BLaER1 treated with 17β-estradiol and CSF1 and Interleukin-3, amounts not matched to agents 10 nM and 100 nM (cell line): ENCODE measurements around the gene ARHGEF33.

Experiments
- H3K27ac ChIP-seq, 11 experiments: shearing (Covaris generic); formaldehyde crosslinking; 2 replicates each; pipeline ENCODE4 v1.8.1; 2022
- H3K27me3 ChIP-seq, 11 experiments: shearing (Covaris generic); formaldehyde crosslinking; 2 replicates each; pipeline ENCODE4 v1.8.1; 2022
- H3K36me3 ChIP-seq, 11 experiments: shearing (Covaris generic); formaldehyde crosslinking; 2 replicates each; pipeline ENCODE4 v1.8.1; 2022
- H3K4me1 ChIP-seq, 10 experiments: shearing (Covaris generic); formaldehyde crosslinking; 2 replicates each; pipeline ENCODE4 v1.8.1; 2022
- H3K4me2 ChIP-seq, 11 experiments: shearing (Covaris generic); formaldehyde crosslinking; 2 replicates each; pipeline ENCODE4 v1.8.1; 2022
- H3K4me3 ChIP-seq, 10 experiments: shearing (Covaris generic); formaldehyde crosslinking; 2 replicates each; pipeline ENCODE4 v1.8.1; 2022
- H3K9ac ChIP-seq, 11 experiments: shearing (Covaris generic); formaldehyde crosslinking; 2 replicates each; pipeline ENCODE4 v1.8.1; 2022
- H3K9me3 ChIP-seq, 11 experiments: shearing (Covaris generic); formaldehyde crosslinking; replicated peaks in 1 of 11; 2 replicates each; pipeline ENCODE4 v1.8.1; 2022
- H4K20me1 ChIP-seq, 11 experiments: shearing (Covaris generic); formaldehyde crosslinking; 2 replicates each; pipeline ENCODE4 v1.8.1; 2022
- Cebpa-rat ChIP-seq, 11 experiments: shearing (Covaris generic); IDR thresholded peaks; 2 replicates each; pipeline ENCODE4 v1.8.1; 2022

The ARHGEF33 gene

GRCh38 chr2:38905251-38905650, 15.6 kb downstream of the ARHGEF33 start:
- no peaks in the 10 kb centered on the region for H3K9me3 ChIP-seq
- TF ChIP-seq Cebpa-rat (IDR thresholded peaks at IDR 0.05): no peak
- no peak overlapping the region for H3K27ac ChIP-seq
- H4K20me1 ChIP-seq: no peaks in the 10 kb centered on the region
- H3K27me3 ChIP-seq: no peaks in the 10 kb centered on the region
- H3K4me3 ChIP-seq: no peak overlapping the region
- H3K9ac ChIP-seq: no peak overlapping the region
- peaks cover 0 to 8% (median 0%) of the 10 kb centered on the region in 10 experiments; a peak in 4 of 20 replicates for H3K4me1 ChIP-seq
- H3K4me2 ChIP-seq: no peak overlapping the region
- no peaks in the 10 kb centered on the region for H3K36me3 ChIP-seq

- no peak for TF ChIP-seq Cebpa-rat (IDR thresholded peaks at IDR 0.05)
- Histone ChIP-seq H3K4me3 (no peak overlapping the region), H3K36me3 (no peaks in the 10 kb centered on the region), H4K20me1 (no peaks in the 10 kb centered on the region), H3K4me2 (no peak overlapping the region), H3K9ac (no peak overlapping the region), H3K4me1 (peaks cover 0 to 10% (median 0%) of the 10 kb centered on the region in 10 experiments; a peak in 4 of 20 replicates), H3K9me3 (no peaks in the 10 kb centered on the region), H3K27ac (no peak overlapping the region), H3K27me3 (no peaks in the 10 kb centered on the region)
Measured at GRCh38 chr2:38907242-38907641, 17.6 kb downstream of the ARHGEF33 start.

GRCh38 chr2:38907743-38908562, 18.3 kb downstream of the ARHGEF33 start:
- no peak overlapping the region for H3K9ac ChIP-seq
- peaks cover 0 to 10% (median 0%) of the 10 kb centered on the region in 10 experiments; a peak in 4 of 20 replicates for H3K4me1 ChIP-seq
- no peaks in the 10 kb centered on the region for H3K27me3 ChIP-seq
- H3K4me2 ChIP-seq: no peak overlapping the region
- H3K27ac ChIP-seq: no peak overlapping the region
- H3K4me3 ChIP-seq: no peak overlapping the region
- no peak for TF ChIP-seq Cebpa-rat (IDR thresholded peaks at IDR 0.05)
- H4K20me1 ChIP-seq: no peaks in the 10 kb centered on the region
- H3K9me3 ChIP-seq: no peaks in the 10 kb centered on the region
- H3K36me3 ChIP-seq: no peaks in the 10 kb centered on the region

GRCh38 chr2:38909872-38910271, 20.2 kb downstream of the ARHGEF33 start:
- H3K4me3 ChIP-seq: no peak overlapping the region
- H3K36me3 ChIP-seq: no peaks in the 10 kb centered on the region
- no peak overlapping the region for H3K9ac ChIP-seq
- no peaks in the 10 kb centered on the region for H4K20me1 ChIP-seq
- peaks cover 0 to 10% (median 0%) of the 10 kb centered on the region in 10 experiments; a peak in 4 of 20 replicates for H3K4me1 ChIP-seq
- H3K27ac ChIP-seq: no peak overlapping the region
- H3K27me3 ChIP-seq: no peaks in the 10 kb centered on the region
- no peak for TF ChIP-seq Cebpa-rat (IDR thresholded peaks at IDR 0.05)
- H3K4me2 ChIP-seq: peak overlapping the region in 1 of 11 experiments; percentile 8; a peak in 1 of 22 replicates
- no peaks in the 10 kb centered on the region for H3K9me3 ChIP-seq

- no peaks in the 10 kb centered on the region for H3K27me3 ChIP-seq
- H3K9me3 ChIP-seq: no peaks in the 10 kb centered on the region
- H3K4me1 ChIP-seq: peaks cover 0 to 10% (median 0%) of the 10 kb centered on the region in 10 experiments; a peak in 4 of 20 replicates
- H3K36me3 ChIP-seq: no peaks in the 10 kb centered on the region
- H3K4me3 ChIP-seq: no peak overlapping the region
- H3K27ac ChIP-seq: no peak overlapping the region
- H3K9ac ChIP-seq: no peak overlapping the region
- no peak overlapping the region for H3K4me2 ChIP-seq
- no peaks in the 10 kb centered on the region for H4K20me1 ChIP-seq
- TF ChIP-seq Cebpa-rat (IDR thresholded peaks at IDR 0.05): no peak
Measured at GRCh38 chr2:38911191-38911590, 21.5 kb downstream of the ARHGEF33 start.

- H4K20me1 ChIP-seq: no peaks in the 10 kb centered on the region
Measured at GRCh38 chr2:38912619-38913018, 22.9 kb downstream of the ARHGEF33 start.

GRCh38 chr2:38922389-38922788, 32.7 kb downstream of the ARHGEF33 start:
- Histone ChIP-seq H3K4me2 (no peak overlapping the region), H4K20me1 (no peaks in the 10 kb centered on the region), H3K27me3 (no peaks in the 10 kb centered on the region), H3K9me3 (no peaks in the 10 kb centered on the region), H3K4me1 (no peaks in the 10 kb centered on the region), H3K36me3 (no peaks in the 10 kb centered on the region), H3K9ac (no peak overlapping the region), H3K27ac (no peak overlapping the region), H3K4me3 (no peak overlapping the region)
- TF ChIP-seq Cebpa-rat (IDR thresholded peaks at IDR 0.05): no peak

More at GRCh38 chr2:38912619-38913018, 22.9 kb downstream of the ARHGEF33 start:
- Histone ChIP-seq H3K27me3 (no peaks in the 10 kb centered on the region), H3K9ac (no peak overlapping the region), H3K27ac (no peak overlapping the region), H3K4me1 (peaks cover 0 to 10% (median 0%) of the 10 kb centered on the region in 10 experiments; a peak in 4 of 20 replicates), H3K36me3 (no peaks in the 10 kb centered on the region), H3K4me2 (no peak overlapping the region), H3K4me3 (no peak overlapping the region), H3K9me3 (no peaks in the 10 kb centered on the region)
- no peak for TF ChIP-seq Cebpa-rat (IDR thresholded peaks at IDR 0.05)

- Histone ChIP-seq H4K20me1 (no peaks in the 10 kb centered on the region), H3K4me3 (no peak overlapping the region), H3K27me3 (no peaks in the 10 kb centered on the region), H3K9me3 (no peaks in the 10 kb centered on the region), H3K36me3 (no peaks in the 10 kb centered on the region), H3K27ac (no peak overlapping the region), H3K4me2 (no peak overlapping the region), H3K9ac (no peak overlapping the region), H3K4me1 (no peaks in the 10 kb centered on the region)
- TF ChIP-seq Cebpa-rat (IDR thresholded peaks at IDR 0.05): no peak
Measured at GRCh38 chr2:38922902-38923301, 33.2 kb downstream of the ARHGEF33 start.

GRCh38 chr2:38925982-38926381, 36.3 kb downstream of the ARHGEF33 start:
- H3K27ac ChIP-seq: no peak overlapping the region
- TF ChIP-seq Cebpa-rat (IDR thresholded peaks at IDR 0.05): no peak
- H3K27me3 ChIP-seq: no peaks in the 10 kb centered on the region
- H3K4me2 ChIP-seq: no peak overlapping the region
- H3K36me3 ChIP-seq: no peaks in the 10 kb centered on the region
- no peaks in the 10 kb centered on the region for H3K9me3 ChIP-seq
- no peak overlapping the region for H3K4me3 ChIP-seq
- no peaks in the 10 kb centered on the region for H3K4me1 ChIP-seq
- H3K9ac ChIP-seq: no peak overlapping the region
- no peaks in the 10 kb centered on the region for H4K20me1 ChIP-seq

- no peak for TF ChIP-seq Cebpa-rat (IDR thresholded peaks at IDR 0.05)
- Histone ChIP-seq H3K27ac (no peak overlapping the region), H3K4me3 (no peak overlapping the region), H3K9ac (no peak overlapping the region), H3K9me3 (no peaks in the 10 kb centered on the region), H3K27me3 (no peaks in the 10 kb centered on the region), H3K4me2 (no peak overlapping the region), H3K36me3 (no peaks in the 10 kb centered on the region), H3K4me1 (peaks cover 0 to 6% (median 0%) of the 10 kb centered on the region in 10 experiments; a peak in 4 of 20 replicates), H4K20me1 (no peaks in the 10 kb centered on the region)
Measured at GRCh38 chr2:38930600-38930999, 40.9 kb downstream of the ARHGEF33 start.
